Measurements from ENCODE around the gene ZNF785. TPM values are rescaled to one million over a fixed set of nuclear protein-coding genes. Genes with fewer than 3 reads are reported as not detected.

The ZNF785 gene
- total RNA-seq, 1 experiment from 2014 or later, result 18.2 TPM

- Histone ChIP-seq H3K36me3 (peaks cover 31% of the 10 kb centered on the region), H3K4me3 (peak overlapping the region; percentile 80), H3K27me3 (no peaks in the 10 kb centered on the region), H3K9me3 (replicated peaks) (no peaks in the 10 kb centered on the region), H3K4me1 (no peaks in the 10 kb centered on the region; the same call in 1 of the 2 replicates), H3K27ac (peak overlapping the region; percentile 90)
- DNase-seq, result peak; percentile 58 to 62
Observed at GRCh38 chr16:30585022-30585399, 486 bp downstream of the ZNF785 start.

- no peak overlapping the region for H3K4me3 ChIP-seq
- DNase-seq, result no peak
- peaks cover 46% of the 10 kb centered on the region for H3K36me3 ChIP-seq
- H3K27me3 ChIP-seq, result no peaks in the 10 kb centered on the region
- no peaks in the 10 kb centered on the region; the same call in 1 of the 2 replicates for H3K4me1 ChIP-seq
- H3K27ac ChIP-seq, result no peak overlapping the region
- no peaks in the 10 kb centered on the region for H3K9me3 ChIP-seq (replicated peaks)
Observed at GRCh38 chr16:30582611-30583340, 2.7 kb downstream of the ZNF785 start.

- peaks cover 42% of the 10 kb centered on the region for H3K36me3 ChIP-seq
- no peak overlapping the region for H3K4me3 ChIP-seq
- DNase-seq, result no peak
- H3K4me1 ChIP-seq, result no peaks in the 10 kb centered on the region; the same call in 1 of the 2 replicates
- H3K27me3 ChIP-seq, result no peaks in the 10 kb centered on the region
- no peak overlapping the region for H3K27ac ChIP-seq
- no peaks in the 10 kb centered on the region for H3K9me3 ChIP-seq (replicated peaks)
Observed at GRCh38 chr16:30581457-30581856, 4.0 kb downstream of the ZNF785 start.

GRCh38 chr16:30574678-30575077, 10.8 kb downstream of the ZNF785 start:
- Histone ChIP-seq H3K4me3 (no peak overlapping the region), H3K36me3 (peaks cover 17% of the 10 kb centered on the region), H3K27ac (no peak overlapping the region), H3K27me3 (no peaks in the 10 kb centered on the region), H3K4me1 (peaks cover 3% of the 10 kb centered on the region; the same call in 1 of the 2 replicates), H3K9me3 (replicated peaks) (no peaks in the 10 kb centered on the region)
- DNase-seq, result no peak

GRCh38 chr16:30571445-30572322, 13.8 kb downstream of the ZNF785 start, which contains the start of gene ZNF688:
ZNF688 (minus strand) TSS chr16:30571714; CDS start chr16:30571629, 85 bp downstream.
- Histone ChIP-seq H3K36me3 (no peaks in the 10 kb centered on the region), H3K27ac (peak within 1 kb of the TSS; percentile 87), H3K27me3 (no peaks in the 10 kb centered on the region), H3K4me3 (peak within 1 kb of the TSS; percentile 73), H3K9me3 (replicated peaks) (no peaks in the 10 kb centered on the region), H3K4me1 (peaks cover 3% of the 10 kb centered on the region; the same call in 1 of the 2 replicates)
- DNase-seq, result peak; percentile 96 to 97

- Histone ChIP-seq H3K27me3 (no peaks in the 10 kb centered on the region), H3K27ac (peak overlapping the region; percentile 87), H3K9me3 (replicated peaks) (no peaks in the 10 kb centered on the region), H3K4me1 (peaks cover 3% of the 10 kb centered on the region; the same call in 1 of the 2 replicates), H3K4me3 (peak overlapping the region; percentile 73), H3K36me3 (no peaks in the 10 kb centered on the region)
- peak; percentile 59 to 69 for DNase-seq
Observed at GRCh38 chr16:30570636-30571444, 14.7 kb downstream of the ZNF785 start.

GRCh38 chr16:30569746-30570635, 15.5 kb downstream of the ZNF785 start:
- Histone ChIP-seq H3K9me3 (replicated peaks) (no peaks in the 10 kb centered on the region), H3K4me1 (peaks cover 3% of the 10 kb centered on the region; the same call in 1 of the 2 replicates), H3K27me3 (no peaks in the 10 kb centered on the region), H3K27ac (no peak overlapping the region), H3K36me3 (no peaks in the 10 kb centered on the region), H3K4me3 (peak overlapping the region; percentile 73; the same call in 1 of the 2 replicates)
- no peak for DNase-seq

- Histone ChIP-seq H3K27ac (no peak overlapping the region), H3K9me3 (replicated peaks) (no peaks in the 10 kb centered on the region), H3K27me3 (no peaks in the 10 kb centered on the region), H3K36me3 (no peaks in the 10 kb centered on the region), H3K4me1 (peaks cover 3% of the 10 kb centered on the region; the same call in 1 of the 2 replicates), H3K4me3 (no peak overlapping the region)
- DNase-seq, result no peak
Observed at GRCh38 chr16:30569281-30569680, 16.2 kb downstream of the ZNF785 start.

- Histone ChIP-seq H3K9me3 (replicated peaks) (no peaks in the 10 kb centered on the region), H3K27me3 (no peaks in the 10 kb centered on the region), H3K27ac (no peak overlapping the region), H3K4me3 (no peak overlapping the region), H3K36me3 (no peaks in the 10 kb centered on the region), H3K4me1 (peaks cover 3% of the 10 kb centered on the region; the same call in 1 of the 2 replicates)
- no peak for DNase-seq
Observed at GRCh38 chr16:30567991-30568638, 17.4 kb downstream of the ZNF785 start.

GRCh38 chr16:30567160-30567990, 18.1 kb downstream of the ZNF785 start:
- Histone ChIP-seq H3K27ac (no peak overlapping the region), H3K36me3 (no peaks in the 10 kb centered on the region), H3K4me1 (peaks cover 3% of the 10 kb centered on the region; the same call in 1 of the 2 replicates), H3K27me3 (no peaks in the 10 kb centered on the region), H3K9me3 (replicated peaks) (no peaks in the 10 kb centered on the region), H3K4me3 (no peak overlapping the region)
- no peak for DNase-seq

- no peak overlapping the region for H3K27ac ChIP-seq
- H3K9me3 ChIP-seq (replicated peaks), result no peaks in the 10 kb centered on the region
Observed at GRCh38 chr16:30566531-30566930, 19.0 kb downstream of the ZNF785 start.

GRCh38 chr16:30565984-30566383, 19.5 kb downstream of the ZNF785 start:
- Histone ChIP-seq H3K4me3 (no peak overlapping the region), H3K27me3 (no peaks in the 10 kb centered on the region), H3K4me1 (peaks cover 3% of the 10 kb centered on the region; the same call in 1 of the 2 replicates), H3K9me3 (replicated peaks) (no peaks in the 10 kb centered on the region), H3K27ac (no peak overlapping the region), H3K36me3 (no peaks in the 10 kb centered on the region)
- no peak for DNase-seq

More at GRCh38 chr16:30566531-30566930, 19.0 kb downstream of the ZNF785 start:
- Histone ChIP-seq H3K4me1 (peaks cover 3% of the 10 kb centered on the region; the same call in 1 of the 2 replicates), H3K4me3 (no peak overlapping the region), H3K27me3 (no peaks in the 10 kb centered on the region), H3K36me3 (no peaks in the 10 kb centered on the region)
- no peak for DNase-seq
